Mesendoderm (in vitro differentiated cells): ENCODE measurements around the gene RGS6.
"Not testable (repeated sequence)": the region's sequence is repeated elsewhere in the genome, so short reads cannot be mapped to it uniquely, and the experiment has no call there.

Source experiments
- DNase-seq: peaks from one replicate; pipeline ENCODE4 v3.0.0; 2013
- H2AK5ac ChIP-seq: 2 replicates; pipeline ENCODE4 v1.6.1; 2013; ENCODE audit warnings: low read length, inconsistent platforms
- H2BK120ac ChIP-seq: 2 replicates; pipeline ENCODE4 v1.6.1; 2013; ENCODE audit warnings: low read depth, mild to moderate bottlenecking, low read length, moderate library complexity, mixed read lengths
- H2BK15ac ChIP-seq: replicated peaks from 2 replicates; pipeline ENCODE4 v1.6.1; 2013; ENCODE audit warnings: low read depth, mild to moderate bottlenecking, moderate library complexity
- H2BK5ac ChIP-seq: 2 replicates; pipeline ENCODE4 v1.6.1; 2013; ENCODE audit warnings: low read length, inconsistent platforms
- H3K18ac ChIP-seq: 2 replicates; pipeline ENCODE4 v1.6.1; 2013; ENCODE audit warnings: mild to moderate bottlenecking, low read length, mixed read lengths
- H3K23ac ChIP-seq: one replicate; pipeline ENCODE4 v1.6.1; 2013; ENCODE audit warnings: low read length
- H3K27ac ChIP-seq: 2 replicates; pipeline ENCODE4 v1.5.1; 2013; ENCODE audit warnings: low read depth, mild to moderate bottlenecking, inconsistent platforms, low read length, moderate library complexity
- H3K27me3 ChIP-seq: 2 replicates; pipeline ENCODE4 v1.6.1; 2013; ENCODE audit warnings: low read length, control low read depth, mild to moderate bottlenecking, inconsistent platforms; ENCODE audit not compliant: insufficient read depth, poor library complexity
- H3K36me3 ChIP-seq: 2 replicates; pipeline ENCODE4 v1.6.1; 2013; ENCODE audit warnings: low read length, inconsistent platforms; ENCODE audit not compliant: control insufficient read depth, insufficient read depth
- H3K4ac ChIP-seq: one replicate; pipeline ENCODE4 v1.6.1; 2013; ENCODE audit warnings: low read depth, mild to moderate bottlenecking, low read length, moderate library complexity
- H3K4me1 ChIP-seq: 2 replicates; pipeline ENCODE4 v1.6.1; 2013; ENCODE audit warnings: low read depth, low read length, inconsistent platforms; ENCODE audit not compliant: control insufficient read depth
- H3K4me2 ChIP-seq: 2 replicates; pipeline ENCODE4 v1.6.1; 2013; ENCODE audit warnings: low read length
- H3K4me3 ChIP-seq: 2 replicates; pipeline ENCODE4 v1.5.1; 2013; ENCODE audit warnings: mild to moderate bottlenecking, low read length
- H3K56ac ChIP-seq: one replicate; pipeline ENCODE4 v1.6.1; 2013; ENCODE audit warnings: low read length
- H3K79me1 ChIP-seq: 2 replicates; pipeline ENCODE4 v1.6.1; 2013; ENCODE audit warnings: low read length, inconsistent platforms
- H3K79me2 ChIP-seq: 2 replicates; pipeline ENCODE4 v1.6.1; 2013; ENCODE audit warnings: mild to moderate bottlenecking, low read length; ENCODE audit not compliant: control insufficient read depth, insufficient read depth
- H3K9ac ChIP-seq: 2 replicates; pipeline ENCODE4 v1.6.1; 2013; ENCODE audit warnings: low read length, inconsistent platforms
- H4K5ac ChIP-seq: one replicate; pipeline ENCODE4 v1.6.1; 2013; ENCODE audit warnings: low read length
- H4K8ac ChIP-seq: one replicate; pipeline ENCODE4 v1.6.1; 2013; ENCODE audit warnings: low read depth, mild to moderate bottlenecking, control low read depth, low read length, moderate library complexity
- WGBS: extraction: QIAGEN DNeasy Blood & Tissue Kit; methylation state at CpG from one replicate; pipeline ENCODE4 v1.1.7; 2013; ENCODE audit warnings: low lambda C conversion rate, missing lambda C conversion rate; ENCODE audit not compliant: insufficient coverage; ENCODE audit errors: extremely low coverage; 5-methylcytosine and 5-hydroxymethylcytosine counted together

RGS6 gene

GRCh38 chr14:72476657-72477499 is 544.6 kb downstream of the RGS6 start:
- H2AK5ac ChIP-seq, result no peak overlapping the region
- no peak overlapping the region for H2BK120ac ChIP-seq
- H3K56ac ChIP-seq, result no peak overlapping the region
- no peak overlapping the region for H3K9ac ChIP-seq
- no peak overlapping the region for H3K4me3 ChIP-seq
- H3K27me3 ChIP-seq, result no peaks in the 10 kb centered on the region
- H2BK5ac ChIP-seq, result no peak overlapping the region
- peaks cover 3% of the 10 kb centered on the region for H3K4me1 ChIP-seq
- no peaks in the 10 kb centered on the region for H3K79me2 ChIP-seq
- H3K36me3 ChIP-seq, result no peaks in the 10 kb centered on the region
- H3K4ac ChIP-seq, result no peak overlapping the region
- no CpG with 5 or more reads among the region's 8 CpGs for WGBS
- H2BK15ac ChIP-seq, result no peak overlapping the region
- H4K5ac ChIP-seq, result no peak overlapping the region
- H3K23ac ChIP-seq, result no peak overlapping the region
- peak; percentile 46 for DNase-seq
- H4K8ac ChIP-seq, result no peak overlapping the region
- H3K4me2 ChIP-seq, result no peak overlapping the region
- no peaks in the 10 kb centered on the region for H3K79me1 ChIP-seq
- no peak overlapping the region for H3K27ac ChIP-seq
- no peak overlapping the region for H3K18ac ChIP-seq

DNA sequence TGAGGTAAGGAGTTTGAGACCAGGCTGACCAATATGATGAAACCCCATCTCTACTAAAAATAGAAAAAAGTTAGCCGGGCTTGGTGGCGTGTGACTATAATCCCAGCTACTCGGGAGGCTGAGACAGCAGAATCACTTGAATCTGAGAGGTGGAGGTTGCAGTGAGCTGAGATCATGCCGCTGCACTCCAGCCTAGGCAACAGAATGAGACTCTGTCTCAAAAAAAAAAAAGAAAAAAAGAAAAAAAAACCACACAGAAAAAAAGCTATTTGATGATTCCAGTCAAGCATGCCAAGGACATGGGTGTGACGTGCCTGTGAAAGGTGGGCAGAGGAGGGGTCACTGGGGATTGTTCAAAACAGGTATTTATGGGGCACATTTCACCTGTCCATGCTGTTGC is 545.3 kb downstream of the RGS6 start:
- not testable (repeated sequence) for H2BK120ac ChIP-seq, H4K8ac ChIP-seq, H3K36me3 ChIP-seq, H3K23ac ChIP-seq, H2BK5ac ChIP-seq, H3K79me1 ChIP-seq, DNase-seq, H3K4me2 ChIP-seq, H3K4ac ChIP-seq, H2AK5ac ChIP-seq, H3K4me1 ChIP-seq, H2BK15ac ChIP-seq, H3K18ac ChIP-seq, H3K4me3 ChIP-seq, H3K27ac ChIP-seq, H3K56ac ChIP-seq, H3K79me2 ChIP-seq, H3K27me3 ChIP-seq, H4K5ac ChIP-seq, H3K9ac ChIP-seq
- WGBS, result no CpG with 5 or more reads among the region's 5 CpGs

DNA sequence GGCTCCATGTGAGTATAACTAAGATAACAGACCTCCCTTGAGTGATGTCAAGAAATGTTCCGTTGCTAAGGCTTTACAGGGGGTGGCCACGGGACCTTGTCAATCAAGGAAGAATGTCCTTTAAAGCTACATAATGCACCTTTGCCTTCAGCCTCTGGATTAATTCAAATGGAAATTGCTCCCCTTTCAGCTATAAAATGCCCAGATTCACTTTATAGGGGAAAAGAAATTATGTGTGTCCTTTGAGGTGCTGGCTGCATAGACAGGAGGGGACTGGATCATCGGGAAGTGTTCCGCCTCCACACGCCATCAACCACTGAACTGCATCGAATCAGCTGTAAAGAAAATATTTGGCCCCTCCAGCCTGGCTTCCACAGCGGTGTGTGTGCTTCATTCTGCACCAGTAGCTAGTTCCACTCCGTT is 546.3 kb downstream of the RGS6 start:
- Histone ChIP-seq H3K27me3 (no peaks in the 10 kb centered on the region), H3K27ac (no peak overlapping the region)

DNA sequence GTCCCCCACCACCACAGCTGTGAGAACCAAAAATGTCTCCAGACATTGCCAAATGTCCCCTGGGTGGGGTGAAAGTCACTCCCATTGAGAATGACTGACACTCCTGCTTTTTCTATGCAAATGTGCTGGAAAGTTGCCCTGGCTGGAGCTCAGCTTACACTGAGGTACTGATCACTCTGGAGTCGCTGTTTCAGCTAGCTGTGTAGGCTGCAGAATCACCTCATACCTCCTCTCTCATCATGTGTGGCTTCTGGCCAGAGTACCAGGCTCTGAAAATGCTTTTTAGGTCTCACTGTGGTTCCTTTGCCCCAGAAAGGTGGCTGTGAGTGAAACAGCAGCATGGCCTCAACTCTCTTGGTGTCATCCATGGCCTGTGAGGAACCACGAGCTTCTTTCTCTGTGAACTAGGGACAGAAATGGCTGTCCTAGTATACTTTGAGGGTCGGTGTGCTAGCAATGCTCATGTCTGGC is 547.3 kb downstream of the RGS6 start:
- H3K79me1 ChIP-seq, result no peaks in the 10 kb centered on the region
- no peaks in the 10 kb centered on the region for H3K79me2 ChIP-seq
- WGBS, result no CpG with 5 or more reads among the region's 3 CpGs
- H4K5ac ChIP-seq, result no peak overlapping the region
- H3K4ac ChIP-seq, result no peak overlapping the region
- no peaks in the 10 kb centered on the region for H3K27me3 ChIP-seq
- peaks cover 3% of the 10 kb centered on the region for H3K4me1 ChIP-seq
- no peak overlapping the region for H3K4me3 ChIP-seq
- H3K23ac ChIP-seq, result no peak overlapping the region
- H2BK120ac ChIP-seq, result no peak overlapping the region
- H3K18ac ChIP-seq, result no peak overlapping the region
- H3K27ac ChIP-seq, result no peak overlapping the region
- H4K8ac ChIP-seq, result no peak overlapping the region
- H2AK5ac ChIP-seq, result no peak overlapping the region
- H2BK5ac ChIP-seq, result no peak overlapping the region
- H2BK15ac ChIP-seq, result no peak overlapping the region
- DNase-seq, result peak; percentile 18
- no peak overlapping the region for H3K9ac ChIP-seq
- H3K56ac ChIP-seq, result peak overlapping the region; percentile 30
- no peak overlapping the region for H3K4me2 ChIP-seq
- H3K36me3 ChIP-seq, result no peaks in the 10 kb centered on the region

More for the DNA sequence above, 546.3 kb downstream of the RGS6 start:
- peaks cover 3% of the 10 kb centered on the region for H3K4me1 ChIP-seq
- no peak overlapping the region for H2BK15ac ChIP-seq
- no peak overlapping the region for H3K4me3 ChIP-seq
- no peak overlapping the region for H3K4ac ChIP-seq
- DNase-seq, result no peak
- no peak overlapping the region for H3K18ac ChIP-seq
- no peak overlapping the region for H4K8ac ChIP-seq
- H3K56ac ChIP-seq, result no peak overlapping the region
- H3K79me2 ChIP-seq, result no peaks in the 10 kb centered on the region
- no CpG with 5 or more reads among the region's 8 CpGs for WGBS
- no peak overlapping the region for H3K4me2 ChIP-seq
- H3K79me1 ChIP-seq, result no peaks in the 10 kb centered on the region
- no peak overlapping the region for H4K5ac ChIP-seq
- H2BK120ac ChIP-seq, result no peak overlapping the region
- no peak overlapping the region for H3K23ac ChIP-seq
- H2BK5ac ChIP-seq, result no peak overlapping the region
- H3K36me3 ChIP-seq, result no peaks in the 10 kb centered on the region
- no peak overlapping the region for H3K9ac ChIP-seq
- no peak overlapping the region for H2AK5ac ChIP-seq

DNA sequence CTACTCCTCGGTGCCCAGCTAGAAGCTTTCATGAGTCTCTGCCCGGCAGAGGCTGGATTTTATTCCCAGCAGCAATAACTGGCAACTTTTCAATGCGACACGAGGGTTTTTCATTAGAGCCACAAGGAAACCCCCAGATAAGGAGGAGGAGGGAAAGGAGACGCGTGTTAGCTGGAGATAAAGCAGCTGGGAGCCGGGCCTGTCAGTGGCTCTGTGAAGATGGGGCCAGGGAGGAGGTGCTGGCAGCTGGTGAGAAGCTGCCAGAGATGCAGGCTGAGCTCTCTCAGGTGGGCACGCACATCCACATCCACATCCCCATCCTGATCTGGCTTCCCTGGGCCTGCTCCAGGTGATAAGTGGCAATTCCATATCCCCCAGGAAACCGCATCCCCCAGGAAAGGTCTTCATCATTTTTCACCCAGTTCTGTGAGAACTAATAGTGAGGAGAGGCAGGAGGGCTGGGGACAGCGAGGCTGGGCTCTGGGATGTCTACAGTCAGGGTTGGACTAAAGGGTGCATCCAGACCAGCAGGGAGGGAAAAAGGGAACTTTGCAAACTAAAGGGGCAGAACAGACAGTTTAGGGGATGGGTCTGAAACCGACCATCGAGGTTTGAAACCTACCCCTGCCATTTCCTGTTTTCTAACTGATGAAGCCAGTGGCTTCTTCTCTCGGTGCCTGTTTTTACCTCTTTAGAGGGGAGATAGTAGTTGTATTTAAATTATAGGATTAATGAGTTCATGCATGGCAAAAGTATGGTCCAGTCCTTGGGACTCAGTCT is 548.4 kb downstream of the RGS6 start:
- no peak overlapping the region for H3K4me2 ChIP-seq
- H3K23ac ChIP-seq, result no peak overlapping the region
- no peak overlapping the region for H2BK15ac ChIP-seq
- no peak overlapping the region for H2BK5ac ChIP-seq
- no peaks in the 10 kb centered on the region for H3K27me3 ChIP-seq
- no peaks in the 10 kb centered on the region for H3K79me1 ChIP-seq
- H3K4ac ChIP-seq, result no peak overlapping the region
- H3K4me1 ChIP-seq, result peaks cover 3% of the 10 kb centered on the region
- H2BK120ac ChIP-seq, result no peak overlapping the region
- H2AK5ac ChIP-seq, result no peak overlapping the region
- DNase-seq, result no peak
- no CpG with 5 or more reads among the region's 13 CpGs for WGBS
- no peak overlapping the region for H3K9ac ChIP-seq
- H3K36me3 ChIP-seq, result no peaks in the 10 kb centered on the region
- H4K8ac ChIP-seq, result no peak overlapping the region
- H3K56ac ChIP-seq, result no peak overlapping the region
- no peaks in the 10 kb centered on the region for H3K79me2 ChIP-seq
- no peak overlapping the region for H3K18ac ChIP-seq
- H3K4me3 ChIP-seq, result no peak overlapping the region
- H4K5ac ChIP-seq, result no peak overlapping the region
- no peak overlapping the region for H3K27ac ChIP-seq
